22Rv1 (cell line): ENCODE data around the gene ZNF701.
"Not testable (repeated sequence)": the region's sequence is repeated elsewhere in the genome, so short reads cannot be mapped to it uniquely, and the experiment has no call there.

ENCODE experiments used
- ZFX ChIP-seq: fragments of 450-650 bp; IDR thresholded peaks from 2 replicates; pipeline ENCODE4 v1.6.1; 2017; ENCODE audit warnings: antibody characterized with exemption, borderline replicate concordance
- TF ChIP-seq, protein P1 (sequence below): fragments of 450-650 bp; IDR thresholded peaks from 2 replicates; pipeline ENCODE4 v1.5.1; 2017; ENCODE audit warnings: mild to moderate bottlenecking

DNA sequence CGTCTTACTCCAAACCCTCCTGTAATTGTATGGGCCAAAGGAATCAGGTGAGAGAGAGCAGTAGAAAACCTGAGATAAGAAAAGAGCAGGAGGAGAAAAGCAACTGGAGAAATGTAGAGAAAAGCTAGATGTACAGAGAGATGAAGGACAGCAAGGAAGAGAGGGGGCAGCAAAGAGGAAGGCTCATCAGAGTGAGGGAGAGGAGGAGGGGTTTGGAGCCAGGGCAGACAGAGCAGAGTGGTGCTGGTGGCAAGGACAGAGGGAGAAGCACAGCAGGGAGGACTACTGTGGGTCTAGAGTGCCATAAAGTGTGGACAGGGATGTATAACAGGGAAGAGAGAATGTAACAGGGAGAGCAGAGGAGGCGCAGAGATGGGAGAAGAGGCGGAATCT is 31.9 kb downstream of the ZNF701 start:
- TF ChIP-seq, protein P1, sequence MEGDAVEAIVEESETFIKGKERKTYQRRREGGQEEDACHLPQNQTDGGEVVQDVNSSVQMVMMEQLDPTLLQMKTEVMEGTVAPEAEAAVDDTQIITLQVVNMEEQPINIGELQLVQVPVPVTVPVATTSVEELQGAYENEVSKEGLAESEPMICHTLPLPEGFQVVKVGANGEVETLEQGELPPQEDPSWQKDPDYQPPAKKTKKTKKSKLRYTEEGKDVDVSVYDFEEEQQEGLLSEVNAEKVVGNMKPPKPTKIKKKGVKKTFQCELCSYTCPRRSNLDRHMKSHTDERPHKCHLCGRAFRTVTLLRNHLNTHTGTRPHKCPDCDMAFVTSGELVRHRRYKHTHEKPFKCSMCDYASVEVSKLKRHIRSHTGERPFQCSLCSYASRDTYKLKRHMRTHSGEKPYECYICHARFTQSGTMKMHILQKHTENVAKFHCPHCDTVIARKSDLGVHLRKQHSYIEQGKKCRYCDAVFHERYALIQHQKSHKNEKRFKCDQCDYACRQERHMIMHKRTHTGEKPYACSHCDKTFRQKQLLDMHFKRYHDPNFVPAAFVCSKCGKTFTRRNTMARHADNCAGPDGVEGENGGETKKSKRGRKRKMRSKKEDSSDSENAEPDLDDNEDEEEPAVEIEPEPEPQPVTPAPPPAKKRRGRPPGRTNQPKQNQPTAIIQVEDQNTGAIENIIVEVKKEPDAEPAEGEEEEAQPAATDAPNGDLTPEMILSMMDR, result not testable (repeated sequence)
- not testable (repeated sequence) for TF ChIP-seq ZFX
